NOMO-1 (cell line): ENCODE measurements around the gene WDFY1.

Source experiments
- DNase-seq, 2 experiments: peaks; one replicate each; lab custom pipeline; 2025; ENCODE audit not compliant: unreplicated experiment in 2 of 2; lab: John Stamatoyannopoulos, UW

The WDFY1 gene, protein sequence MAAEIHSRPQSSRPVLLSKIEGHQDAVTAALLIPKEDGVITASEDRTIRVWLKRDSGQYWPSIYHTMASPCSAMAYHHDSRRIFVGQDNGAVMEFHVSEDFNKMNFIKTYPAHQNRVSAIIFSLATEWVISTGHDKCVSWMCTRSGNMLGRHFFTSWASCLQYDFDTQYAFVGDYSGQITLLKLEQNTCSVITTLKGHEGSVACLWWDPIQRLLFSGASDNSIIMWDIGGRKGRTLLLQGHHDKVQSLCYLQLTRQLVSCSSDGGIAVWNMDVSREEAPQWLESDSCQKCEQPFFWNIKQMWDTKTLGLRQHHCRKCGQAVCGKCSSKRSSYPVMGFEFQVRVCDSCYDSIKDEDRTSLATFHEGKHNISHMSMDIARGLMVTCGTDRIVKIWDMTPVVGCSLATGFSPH

GRCh38 chr2:223944703-223945531 lies at the start of gene WDFY1:
Gene WDFY1 (minus strand): TSS chr2:223945335. CDS start chr2:223945284, 51 bp downstream.
- DNase-seq = peak; percentile 82 to 90

- DNase-seq = no peak
These were observed 49.5 kb upstream of the WDFY1 start for GRCh38 chr2:223994562-223995162.

GRCh38 chr2:223993634-223994232 lies 48.6 kb upstream of the WDFY1 start:
- peak; percentile 24 to 73 for DNase-seq

GRCh38 chr2:223991611-223992010 lies 46.5 kb upstream of the WDFY1 start:
- no peak for DNase-seq

GRCh38 chr2:223989856-223990232 lies 44.7 kb upstream of the WDFY1 start:
- no peak for DNase-seq

DNA sequence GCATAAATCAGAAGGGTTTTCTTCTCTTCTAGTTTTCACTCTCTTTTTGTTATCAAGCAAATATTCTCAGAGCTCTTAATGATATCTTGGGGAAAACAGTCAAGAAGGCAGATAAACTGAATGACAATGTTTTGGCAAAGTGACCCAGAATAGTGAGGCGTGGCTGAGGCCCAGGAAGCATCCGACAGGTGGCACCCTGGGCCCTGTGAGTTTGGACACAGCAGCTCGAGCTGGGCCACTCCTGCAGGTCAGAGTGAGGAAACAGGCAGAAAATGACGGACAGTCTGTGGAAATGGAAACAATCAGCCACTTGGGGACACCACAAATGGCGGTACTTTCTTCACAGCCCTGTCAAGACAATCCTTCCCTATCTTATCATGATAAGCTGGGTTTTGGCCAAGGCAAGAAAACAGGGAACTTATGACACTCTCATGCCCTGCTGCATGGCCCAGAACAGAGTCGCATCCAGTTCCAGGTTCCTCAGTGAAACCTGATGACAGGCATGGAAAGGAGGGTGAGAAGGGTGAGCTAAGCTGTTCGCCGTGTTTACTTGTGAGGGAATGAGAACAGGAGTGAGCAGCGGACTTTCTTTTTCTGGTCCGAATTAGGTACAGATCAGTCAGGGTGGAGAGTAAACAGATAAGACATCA lies 44.2 kb upstream of the WDFY1 start:
- no peak for DNase-seq

- DNase-seq = no peak
These were observed 36.1 kb upstream of the WDFY1 start for GRCh38 chr2:223981241-223981640.

- no peak for DNase-seq
These were observed 35.7 kb upstream of the WDFY1 start for GRCh38 chr2:223980803-223981202.

DNA sequence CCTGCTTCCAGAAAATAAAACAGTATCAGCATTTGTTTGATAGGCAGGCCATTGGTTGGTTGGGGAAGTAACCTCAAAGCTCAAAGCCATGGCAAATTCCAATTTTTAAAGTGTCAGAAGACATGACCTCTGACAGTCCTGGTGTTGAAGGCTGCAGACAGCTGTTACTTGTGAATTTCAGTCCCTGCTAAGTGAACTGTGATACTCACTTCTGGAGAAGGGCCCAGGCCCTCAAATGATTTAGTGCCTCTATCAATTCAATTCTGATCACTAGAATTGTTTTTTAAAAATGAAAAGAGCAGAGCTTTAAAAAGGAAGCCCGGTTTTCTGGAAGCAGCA lies 35.2 kb upstream of the WDFY1 start:
- no peak for DNase-seq

- DNase-seq = no peak
These were observed 34.7 kb upstream of the WDFY1 start for GRCh38 chr2:223979730-223980396.

- no peak for DNase-seq
These were observed 33.3 kb upstream of the WDFY1 start for GRCh38 chr2:223978451-223978850.

DNA sequence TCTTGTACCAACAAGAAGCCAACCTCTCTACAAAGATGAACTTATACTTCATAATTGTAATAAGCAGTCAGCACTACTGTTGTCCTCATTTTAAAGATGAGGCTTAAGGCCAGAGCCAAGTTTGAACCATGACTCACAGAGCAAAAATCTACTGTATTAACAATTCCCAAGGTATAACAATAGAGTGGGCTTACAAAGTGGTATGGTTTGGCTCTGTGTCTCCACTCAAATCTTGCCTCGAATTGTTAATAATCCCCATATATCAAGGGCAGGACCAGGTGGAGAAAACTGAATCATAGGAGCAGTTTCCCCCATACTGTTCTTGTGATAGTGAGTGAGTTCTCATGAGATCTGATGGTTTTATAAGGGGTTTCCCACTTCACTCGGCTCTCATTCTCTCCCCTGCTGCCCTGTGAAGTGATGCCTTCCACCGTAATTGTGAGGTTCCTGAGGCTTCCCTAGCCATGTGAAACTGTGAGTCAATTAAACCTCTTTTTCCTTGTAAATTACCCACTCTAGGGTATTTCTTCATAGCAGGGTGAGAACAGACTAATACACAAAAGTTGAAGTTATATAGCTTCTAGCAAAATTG lies 31.6 kb upstream of the WDFY1 start:
- DNase-seq = no peak

GRCh38 chr2:223973606-223974005 lies 28.5 kb upstream of the WDFY1 start:
- no peak for DNase-seq

DNA sequence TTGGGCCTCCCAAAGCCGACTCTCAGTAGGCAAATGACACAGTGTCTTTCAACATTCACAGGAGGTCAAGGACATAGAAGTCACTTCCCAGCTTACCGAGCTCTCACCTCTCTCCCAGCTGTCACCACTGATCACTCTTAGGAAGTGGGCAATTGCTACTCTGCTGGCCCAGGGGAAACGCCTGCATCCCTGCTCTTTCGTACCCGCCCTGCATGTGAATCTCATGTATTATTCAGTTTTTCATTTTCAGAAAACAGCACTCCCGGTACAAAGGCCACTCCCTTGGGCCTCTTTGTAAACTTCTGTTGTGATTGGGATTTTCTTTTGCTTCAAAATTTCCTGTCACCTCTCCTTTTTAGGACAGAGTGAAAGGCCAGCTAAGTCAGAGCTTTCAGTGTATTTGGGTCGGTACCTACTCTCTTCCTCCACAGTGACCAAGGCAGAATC lies 27.5 kb upstream of the WDFY1 start:
- DNase-seq = no peak

- DNase-seq = no peak
These were observed 26.6 kb upstream of the WDFY1 start for GRCh38 chr2:223971731-223972130.

GRCh38 chr2:223970343-223971128 lies 25.4 kb upstream of the WDFY1 start:
- peak; percentile 25 to 65 for DNase-seq

GRCh38 chr2:223969856-223970255 lies 24.7 kb upstream of the WDFY1 start:
- DNase-seq = no peak

DNA sequence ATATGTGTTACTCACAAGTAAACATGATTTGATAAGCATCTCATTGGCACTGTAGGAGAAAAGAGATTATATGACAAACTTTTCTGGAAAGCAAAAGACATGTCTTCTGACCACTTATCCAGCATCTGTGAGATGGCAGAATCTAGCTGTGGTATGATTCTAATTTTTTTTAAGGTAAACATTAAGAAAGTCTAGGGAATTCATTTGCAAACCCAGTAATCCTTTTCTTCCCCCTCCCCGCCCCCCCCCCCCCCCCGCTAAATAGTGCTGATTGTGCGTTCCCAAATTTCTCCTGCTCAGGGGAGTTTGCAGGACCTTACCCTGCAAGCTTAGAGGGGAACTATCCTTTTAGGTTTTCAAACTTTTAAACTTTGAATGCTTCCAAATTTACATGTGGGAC lies 24.2 kb upstream of the WDFY1 start:
- DNase-seq = no peak

DNA sequence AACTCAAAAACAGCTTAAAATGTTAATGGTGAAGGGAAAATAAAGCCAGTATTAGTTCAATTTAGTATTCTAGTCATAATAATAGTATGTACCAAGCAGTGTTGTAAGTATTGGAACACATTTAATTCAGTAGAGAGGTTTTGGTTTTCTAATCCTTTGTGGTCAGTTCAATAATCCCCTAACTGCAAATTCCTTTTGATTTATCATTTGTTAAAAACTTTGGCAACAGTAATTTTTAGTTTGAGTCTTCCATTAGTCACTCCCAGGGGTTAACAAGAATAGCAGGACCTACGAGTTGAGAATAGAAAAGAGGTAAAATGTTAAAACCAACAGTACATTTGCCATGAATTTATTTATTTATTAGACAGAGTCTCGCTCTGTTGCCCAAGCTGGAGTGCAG lies 22.8 kb upstream of the WDFY1 start:
- DNase-seq = no peak
